ENCODE results near the gene NAT9.

DNA sequence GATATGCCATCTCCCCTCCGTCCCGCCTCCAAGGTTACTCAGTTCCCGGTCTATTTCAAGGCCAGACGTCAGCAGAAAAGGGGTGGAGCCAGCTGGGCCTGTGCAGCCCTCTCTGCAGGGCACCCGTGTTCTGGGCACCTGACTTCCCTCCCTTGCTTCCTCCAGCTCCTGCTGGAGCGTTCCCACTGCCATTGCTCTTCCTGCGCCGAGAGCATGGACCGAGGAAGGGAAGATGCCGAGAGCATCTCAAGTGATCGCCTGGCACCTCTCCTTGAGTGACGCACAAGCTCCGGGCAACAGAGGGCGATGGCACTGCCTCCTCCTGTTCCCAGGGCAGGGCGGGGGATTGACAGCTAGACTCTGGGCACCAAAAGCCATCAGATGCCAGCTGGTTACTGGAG is 29.4 kb upstream of the NAT9 start:
- TF ChIP-seq, protein P1, sequence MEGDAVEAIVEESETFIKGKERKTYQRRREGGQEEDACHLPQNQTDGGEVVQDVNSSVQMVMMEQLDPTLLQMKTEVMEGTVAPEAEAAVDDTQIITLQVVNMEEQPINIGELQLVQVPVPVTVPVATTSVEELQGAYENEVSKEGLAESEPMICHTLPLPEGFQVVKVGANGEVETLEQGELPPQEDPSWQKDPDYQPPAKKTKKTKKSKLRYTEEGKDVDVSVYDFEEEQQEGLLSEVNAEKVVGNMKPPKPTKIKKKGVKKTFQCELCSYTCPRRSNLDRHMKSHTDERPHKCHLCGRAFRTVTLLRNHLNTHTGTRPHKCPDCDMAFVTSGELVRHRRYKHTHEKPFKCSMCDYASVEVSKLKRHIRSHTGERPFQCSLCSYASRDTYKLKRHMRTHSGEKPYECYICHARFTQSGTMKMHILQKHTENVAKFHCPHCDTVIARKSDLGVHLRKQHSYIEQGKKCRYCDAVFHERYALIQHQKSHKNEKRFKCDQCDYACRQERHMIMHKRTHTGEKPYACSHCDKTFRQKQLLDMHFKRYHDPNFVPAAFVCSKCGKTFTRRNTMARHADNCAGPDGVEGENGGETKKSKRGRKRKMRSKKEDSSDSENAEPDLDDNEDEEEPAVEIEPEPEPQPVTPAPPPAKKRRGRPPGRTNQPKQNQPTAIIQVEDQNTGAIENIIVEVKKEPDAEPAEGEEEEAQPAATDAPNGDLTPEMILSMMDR (IDR thresholded peaks at IDR 0.05): no peak
- no peak for TF ChIP-seq EZH2 (IDR thresholded peaks at IDR 0.05; ENCODE audit: borderline replicate concordance, insufficient read depth, low read depth, low read length, poor library complexity, severe bottlenecking)

Data from B cell (primary cell).